Stimulated activated CD8-positive, alpha-beta memory T cell treated with anti-CD3 and anti-CD28 coated beads, Interleukin-7, amount 100 ng/mL, for 4 hours (primary cell): Measurements from ENCODE around the gene DCAF11.
A peak's percentile ranks its signal among the peaks of the same experiment; 100 is the strongest.

Source experiments
- DNase-seq, 2 donors: peaks; one replicate each; pipeline ENCODE4 v3.0.0-alpha.2; 2020; ENCODE audit warnings: low read depth in 2 of 2

DCAF11 gene

GRCh38 chr14:24160850-24161804 is 46.5 kb downstream of the DCAF11 start, which contains the start of gene IRF9:
Gene IRF9 (plus strand): TSS chr14:24161265. CDS start chr14:24162145, 880 bp downstream.
- DNase-seq = peak; percentile 87 to 96

GRCh38 chr14:24162093-24162492 is 47.5 kb downstream of the DCAF11 start:
- DNase-seq = no peak

- DNase-seq = no peak
Observed at GRCh38 chr14:24164518-24164991, 50.0 kb downstream of the DCAF11 start.

- no peak for DNase-seq
Observed at GRCh38 chr14:24165785-24166184, 51.2 kb downstream of the DCAF11 start.

GRCh38 chr14:24167469-24168114 is 53.0 kb downstream of the DCAF11 start:
- DNase-seq = no peak

- DNase-seq = peak; percentile 52 to 59
Observed at GRCh38 chr14:24171422-24172260, 57.1 kb downstream of the DCAF11 start, which contains the start of gene REC8. Gene REC8 (plus strand): TSS chr14:24172080. CDS start chr14:24172553, 473 bp downstream.

- no peak for DNase-seq
Observed at GRCh38 chr14:24172261-24172860, 57.8 kb downstream of the DCAF11 start.

GRCh38 chr14:24172871-24173281 is 58.3 kb downstream of the DCAF11 start:
- no peak for DNase-seq
